Mucosa of rectum (tissue), 2 donors: ENCODE measurements around the gene WASF2.
"Not testable (repeated sequence)": the region's sequence is repeated elsewhere in the genome, so short reads cannot be mapped to it uniquely, and the experiment has no call there.

ENCODE experiments used
- H3K27ac ChIP-seq, 2 donors: one replicate each; pipeline ENCODE4 v1.7.0; 2013; ENCODE audit warnings: inconsistent platforms in 2 of 2, low read depth in 2 of 2, low read length in 2 of 2
- H3K27me3 ChIP-seq, 2 donors: one replicate each; pipeline ENCODE4 v1.7.0; 2013; ENCODE audit warnings: low read length in 2 of 2; ENCODE audit not compliant: control insufficient read depth in 2 of 2, insufficient read depth in 2 of 2
- H3K36me3 ChIP-seq, 2 donors: one replicate each; pipeline ENCODE4 v1.7.0; 2013; ENCODE audit warnings: low read length in 2 of 2; ENCODE audit not compliant: control insufficient read depth in 2 of 2, insufficient read depth in 2 of 2
- H3K4me1 ChIP-seq, 2 donors: one replicate each; pipeline ENCODE4 v1.7.0; 2013; ENCODE audit warnings: low read length in 2 of 2, mild to moderate bottlenecking in 1 of 2; ENCODE audit not compliant: control insufficient read depth in 2 of 2, insufficient read depth in 2 of 2
- H3K4me3 ChIP-seq, 2 donors: one replicate each; pipeline ENCODE4 v1.7.0; 2013; ENCODE audit warnings: low read length in 2 of 2
- H3K9ac ChIP-seq, 2 donors: one replicate each; pipeline ENCODE4 v1.7.0; 2013; ENCODE audit warnings: low read length in 2 of 2, low read depth in 1 of 2, mild to moderate bottlenecking in 1 of 2
- H3K9me3 ChIP-seq, 2 donors: one replicate each; pipeline ENCODE4 v1.7.0; 2013; ENCODE audit warnings: low read length in 2 of 2; ENCODE audit not compliant: control insufficient read depth in 2 of 2
- donor health status: healthy.
- donor health status: Normal muscosa, but diverticular disease.

Gene WASF2

GRCh38 chr1:27412502-27412901, 77.5 kb downstream of the WASF2 start:
- H3K4me3 ChIP-seq = no peak overlapping the region
- no peaks in the 10 kb centered on the region for H3K9me3 ChIP-seq
- H3K27ac ChIP-seq = no peak overlapping the region
- peaks cover 0 to 2% of the 10 kb centered on the region in 2 donors for H3K4me1 ChIP-seq
- H3K9ac ChIP-seq = no peak overlapping the region
- H3K36me3 ChIP-seq = peaks cover 89 to 90% of the 10 kb centered on the region in 2 donors
- no peaks in the 10 kb centered on the region for H3K27me3 ChIP-seq

GRCh38 chr1:27410709-27411108, 79.3 kb downstream of the WASF2 start:
- H3K9me3 ChIP-seq = no peaks in the 10 kb centered on the region
- H3K36me3 ChIP-seq = peaks cover 80 to 86% of the 10 kb centered on the region in 2 donors
- H3K27ac ChIP-seq = no peak overlapping the region
- no peak overlapping the region for H3K9ac ChIP-seq
- H3K4me1 ChIP-seq = peaks cover 2% of the 10 kb centered on the region in 2 donors
- no peaks in the 10 kb centered on the region for H3K27me3 ChIP-seq
- H3K4me3 ChIP-seq = no peak overlapping the region

- H3K9ac ChIP-seq = no peak overlapping the region
- no peaks in the 10 kb centered on the region for H3K27me3 ChIP-seq
- peaks cover 73 to 79% of the 10 kb centered on the region in 2 donors for H3K36me3 ChIP-seq
- peaks cover 2% of the 10 kb centered on the region in 2 donors for H3K4me1 ChIP-seq
- H3K9me3 ChIP-seq = no peaks in the 10 kb centered on the region
- H3K27ac ChIP-seq = no peak overlapping the region
- no peak overlapping the region for H3K4me3 ChIP-seq
Observed at GRCh38 chr1:27409669-27410068, 80.3 kb downstream of the WASF2 start.

GRCh38 chr1:27408151-27408550, 81.8 kb downstream of the WASF2 start:
- Histone ChIP-seq H3K27ac (no peak overlapping the region), H3K4me1 (peaks cover 8 to 9% of the 10 kb centered on the region in 2 donors), H3K27me3 (no peaks in the 10 kb centered on the region), H3K9ac (no peak overlapping the region), H3K36me3 (peaks cover 59 to 64% of the 10 kb centered on the region in 2 donors), H3K4me3 (no peak overlapping the region), H3K9me3 (no peaks in the 10 kb centered on the region)

GRCh38 chr1:27406791-27407190, 83.2 kb downstream of the WASF2 start:
- not testable (repeated sequence) for H3K27me3 ChIP-seq, H3K9ac ChIP-seq, H3K9me3 ChIP-seq, H3K4me3 ChIP-seq, H3K27ac ChIP-seq
- peaks cover 46 to 50% of the 10 kb centered on the region in 2 donors for H3K36me3 ChIP-seq
- H3K4me1 ChIP-seq = peaks cover 19 to 20% of the 10 kb centered on the region in 2 donors

GRCh38 chr1:27406362-27406680, 83.6 kb downstream of the WASF2 start:
- no peak overlapping the region for H3K4me3 ChIP-seq
- peaks cover 19 to 23% of the 10 kb centered on the region in 2 donors for H3K4me1 ChIP-seq
- H3K36me3 ChIP-seq = peaks cover 43 to 47% of the 10 kb centered on the region in 2 donors
- H3K27ac ChIP-seq = no peak overlapping the region
- no peak overlapping the region for H3K9ac ChIP-seq
- no peaks in the 10 kb centered on the region for H3K27me3 ChIP-seq
- H3K9me3 ChIP-seq = no peaks in the 10 kb centered on the region

- not testable (repeated sequence) for H3K4me3 ChIP-seq, H3K27ac ChIP-seq, H3K9me3 ChIP-seq, H3K27me3 ChIP-seq, H3K9ac ChIP-seq
- peaks cover 19 to 23% of the 10 kb centered on the region in 2 donors for H3K4me1 ChIP-seq
- peaks cover 38 to 42% of the 10 kb centered on the region in 2 donors for H3K36me3 ChIP-seq
Observed at GRCh38 chr1:27405598-27406361, 84.2 kb downstream of the WASF2 start.

- H3K9ac ChIP-seq = no peak overlapping the region
- H3K27ac ChIP-seq = peak overlapping the region; percentile 5 to 48
- H3K4me3 ChIP-seq = no peak overlapping the region
- peaks cover 19 to 23% of the 10 kb centered on the region in 2 donors for H3K4me1 ChIP-seq
- peaks cover 31 to 35% of the 10 kb centered on the region in 2 donors for H3K36me3 ChIP-seq
- no peaks in the 10 kb centered on the region for H3K9me3 ChIP-seq
- no peaks in the 10 kb centered on the region for H3K27me3 ChIP-seq
Observed at GRCh38 chr1:27405074-27405473, 84.9 kb downstream of the WASF2 start.

- H3K4me3 ChIP-seq = no peak overlapping the region
- H3K9me3 ChIP-seq = no peaks in the 10 kb centered on the region
Observed at GRCh38 chr1:27403931-27404330, 86.0 kb downstream of the WASF2 start.

GRCh38 chr1:27403065-27403726, 86.8 kb downstream of the WASF2 start:
- Histone ChIP-seq H3K9me3 (no peaks in the 10 kb centered on the region), H3K36me3 (peaks cover 20 to 22% of the 10 kb centered on the region in 2 donors), H3K4me1 (peaks cover 19 to 31% of the 10 kb centered on the region in 2 donors), H3K9ac (no peak overlapping the region), H3K27me3 (no peaks in the 10 kb centered on the region), H3K4me3 (peak overlapping the region in 1 of 2 donors; percentile 33), H3K27ac (peak overlapping the region; percentile 58 to 66)

More at GRCh38 chr1:27403931-27404330, 86.0 kb downstream of the WASF2 start:
- Histone ChIP-seq H3K9ac (no peak overlapping the region), H3K36me3 (peaks cover 26 to 29% of the 10 kb centered on the region in 2 donors), H3K4me1 (peaks cover 19 to 26% of the 10 kb centered on the region in 2 donors), H3K27ac (peak overlapping the region; percentile 58 to 66), H3K27me3 (no peaks in the 10 kb centered on the region)
